ENCODE data around the gene ZNF750.

Gene ZNF750

GRCh38 chr17:82804442-82805191 lies 35.2 kb downstream of the ZNF750 start:
- Histone ChIP-seq H3K9me3 (ENCODE audit: severe bottlenecking) (no peaks in the 10 kb centered on the region), H3K27ac (ENCODE audit: poor library complexity, severe bottlenecking) (no peak overlapping the region), H3K4me1 (ENCODE audit: insufficient read depth, poor library complexity, severe bottlenecking) (no peaks in the 10 kb centered on the region), H3K36me3 (ENCODE audit: low read depth) (peaks cover 11% of the 10 kb centered on the region), H3K27me3 (ENCODE audit: insufficient read depth, poor library complexity, severe bottlenecking) (no peaks in the 10 kb centered on the region), H3K4me3 (ENCODE audit: severe bottlenecking) (no peak overlapping the region)
- no peak for TF ChIP-seq CTCF (IDR thresholded peaks at IDR 0.05; ENCODE audit: poor library complexity, severe bottlenecking)
- ATAC-seq (ENCODE audit: low read depth) (no peak), DNase-seq (ENCODE audit: low spot score) (no peak)

- Histone ChIP-seq H3K4me1 (ENCODE audit: insufficient read depth, poor library complexity, severe bottlenecking) (no peaks in the 10 kb centered on the region), H3K4me3 (ENCODE audit: severe bottlenecking) (no peak overlapping the region), H3K27ac (ENCODE audit: poor library complexity, severe bottlenecking) (no peak overlapping the region), H3K9me3 (ENCODE audit: severe bottlenecking) (no peaks in the 10 kb centered on the region), H3K27me3 (ENCODE audit: insufficient read depth, poor library complexity, severe bottlenecking) (no peaks in the 10 kb centered on the region), H3K36me3 (ENCODE audit: low read depth) (peaks cover 19% of the 10 kb centered on the region)
- no peak for TF ChIP-seq CTCF (IDR thresholded peaks at IDR 0.05; ENCODE audit: poor library complexity, severe bottlenecking)
- ATAC-seq (ENCODE audit: low read depth) (no peak), DNase-seq (ENCODE audit: low spot score) (no peak)
These were observed 36.2 kb downstream of the ZNF750 start for GRCh38 chr17:82803606-82804005.

GRCh38 chr17:82803185-82803584 lies 36.6 kb downstream of the ZNF750 start:
- Histone ChIP-seq H3K4me1 (ENCODE audit: insufficient read depth, poor library complexity, severe bottlenecking) (no peaks in the 10 kb centered on the region), H3K4me3 (ENCODE audit: severe bottlenecking) (no peak overlapping the region), H3K36me3 (ENCODE audit: low read depth) (peaks cover 21% of the 10 kb centered on the region), H3K9me3 (ENCODE audit: severe bottlenecking) (no peaks in the 10 kb centered on the region), H3K27ac (ENCODE audit: poor library complexity, severe bottlenecking) (no peak overlapping the region), H3K27me3 (ENCODE audit: insufficient read depth, poor library complexity, severe bottlenecking) (no peaks in the 10 kb centered on the region)
- DNase-seq (ENCODE audit: low spot score) (no peak), ATAC-seq (ENCODE audit: low read depth) (no peak)
- TF ChIP-seq CTCF (IDR thresholded peaks at IDR 0.05; ENCODE audit: poor library complexity, severe bottlenecking) = no peak

GRCh38 chr17:82802075-82802780 lies 37.6 kb downstream of the ZNF750 start:
- peaks cover 18% of the 10 kb centered on the region for H3K36me3 ChIP-seq (ENCODE audit: low read depth)
- no peak for TF ChIP-seq CTCF (IDR thresholded peaks at IDR 0.05; ENCODE audit: poor library complexity, severe bottlenecking)
- no peak for DNase-seq (ENCODE audit: low spot score)
- H3K27me3 ChIP-seq (ENCODE audit: insufficient read depth, poor library complexity, severe bottlenecking) = no peaks in the 10 kb centered on the region
- H3K9me3 ChIP-seq (ENCODE audit: severe bottlenecking) = no peaks in the 10 kb centered on the region
- no peak for ATAC-seq (ENCODE audit: low read depth)
- no peak overlapping the region for H3K4me3 ChIP-seq (ENCODE audit: severe bottlenecking)
- no peak overlapping the region for H3K27ac ChIP-seq (ENCODE audit: poor library complexity, severe bottlenecking)
- H3K4me1 ChIP-seq (ENCODE audit: insufficient read depth, poor library complexity, severe bottlenecking) = no peaks in the 10 kb centered on the region

Data from RWPE2 (cell line).